ENCODE data around the gene TPCN2.

TPCN2 gene

DNA sequence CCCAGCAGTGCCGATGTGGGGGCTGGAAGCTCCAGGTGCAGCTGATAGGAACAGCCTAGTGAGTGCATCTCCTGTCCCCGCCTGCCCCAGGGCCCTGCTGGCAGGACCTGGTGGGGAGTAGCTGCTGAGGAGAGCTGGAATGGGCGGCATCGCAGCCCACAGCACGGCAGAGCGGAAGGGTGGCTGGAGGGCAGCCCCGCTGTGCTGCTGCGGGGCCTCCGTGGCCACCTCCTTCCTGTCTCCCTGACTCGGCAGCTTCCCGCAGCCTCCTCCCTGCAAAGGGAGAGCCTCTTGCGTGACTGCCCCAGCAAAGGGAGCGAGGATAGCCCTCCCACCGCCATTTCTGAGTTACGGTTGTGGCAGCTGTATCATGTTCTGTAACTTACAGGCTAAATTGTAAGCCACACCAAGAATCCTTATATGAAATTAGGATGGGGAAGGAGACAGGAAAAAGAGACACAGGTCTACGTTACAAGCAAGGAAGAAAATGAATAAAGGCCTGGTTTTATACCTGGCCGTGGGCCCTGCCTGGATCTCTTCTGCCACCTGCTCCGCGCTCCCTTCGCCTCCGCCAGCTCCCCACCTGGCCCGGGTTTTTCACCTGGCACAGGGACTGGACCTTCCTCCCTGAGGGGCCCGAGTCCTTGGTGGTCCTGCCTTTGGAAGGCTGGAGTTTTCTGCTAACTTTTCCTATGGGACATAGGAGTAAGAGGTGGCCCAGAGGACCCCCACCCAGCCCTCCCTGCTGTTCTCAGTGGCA lies 10.0 kb downstream of the TPCN2 start:
- no peak for DNase-seq

GRCh38 chr11:69059429-69059828 lies 10.7 kb downstream of the TPCN2 start:
- DNase-seq: no peak

GRCh38 chr11:69059985-69060384 lies 11.3 kb downstream of the TPCN2 start:
- no peak for DNase-seq

DNA sequence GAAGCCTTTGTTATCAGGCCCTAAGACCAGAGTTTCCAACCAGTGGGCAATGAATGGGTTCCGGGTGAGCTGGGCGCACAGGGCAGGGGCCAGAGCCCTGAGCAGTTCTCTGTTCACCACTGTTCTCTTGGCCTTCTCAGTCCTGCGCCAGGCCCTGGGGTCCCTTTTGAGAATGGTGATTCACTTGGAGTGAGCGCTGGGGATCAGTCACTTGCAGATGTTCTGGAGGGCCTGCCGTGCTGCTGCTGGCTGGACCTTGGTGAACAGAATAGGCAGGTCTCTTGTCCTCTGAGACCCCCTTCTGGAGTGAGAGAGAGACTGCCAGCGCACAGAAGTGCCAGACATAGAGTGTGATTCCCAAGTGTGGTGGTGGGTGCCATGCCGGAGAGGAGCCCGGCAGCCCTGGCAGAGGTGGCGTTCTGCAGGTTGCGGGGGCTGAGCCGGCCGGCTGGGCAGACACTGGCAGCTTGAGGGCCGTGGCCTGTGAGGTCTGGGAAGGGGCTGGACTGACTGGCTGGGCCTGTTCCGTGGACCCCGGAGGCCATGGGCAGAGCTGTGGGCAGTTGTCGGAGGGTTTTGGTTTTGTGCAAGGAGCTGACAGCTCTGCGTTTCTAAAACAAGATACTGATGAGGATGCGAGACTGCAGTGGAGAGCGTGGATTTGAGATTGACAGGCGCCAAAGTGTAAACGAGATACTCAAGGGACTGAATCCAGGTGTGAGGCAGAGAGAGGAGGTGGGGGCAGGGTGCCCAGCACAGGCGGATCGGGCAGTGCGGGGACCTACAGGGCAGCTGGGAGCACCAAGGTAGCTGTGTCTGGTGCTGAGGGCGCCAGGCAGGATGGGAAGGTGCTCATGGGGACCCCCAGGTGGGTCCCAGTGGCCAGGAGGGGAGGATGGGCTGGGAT lies 12.3 kb downstream of the TPCN2 start:
- no peak for DNase-seq

DNA sequence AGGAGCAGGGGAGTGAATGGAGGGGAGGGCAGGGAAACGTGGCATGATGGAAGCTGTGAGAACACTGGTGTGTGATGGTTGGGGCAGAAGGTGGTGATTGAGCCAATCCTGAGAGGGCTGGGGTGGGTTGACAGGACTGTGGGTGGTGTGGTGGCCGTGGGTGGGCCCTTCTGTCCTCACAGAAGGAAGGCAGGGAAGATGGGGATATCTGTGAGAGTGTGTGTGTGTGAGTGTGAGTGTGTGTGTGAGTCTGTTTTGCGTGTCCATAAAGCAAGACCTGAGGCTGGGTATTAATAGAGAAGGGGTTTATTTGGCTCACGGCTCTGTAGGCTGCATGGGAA lies 13.0 kb downstream of the TPCN2 start:
- DNase-seq: no peak

GRCh38 chr11:69062169-69062855 lies 13.6 kb downstream of the TPCN2 start:
- DNase-seq: no peak

DNA sequence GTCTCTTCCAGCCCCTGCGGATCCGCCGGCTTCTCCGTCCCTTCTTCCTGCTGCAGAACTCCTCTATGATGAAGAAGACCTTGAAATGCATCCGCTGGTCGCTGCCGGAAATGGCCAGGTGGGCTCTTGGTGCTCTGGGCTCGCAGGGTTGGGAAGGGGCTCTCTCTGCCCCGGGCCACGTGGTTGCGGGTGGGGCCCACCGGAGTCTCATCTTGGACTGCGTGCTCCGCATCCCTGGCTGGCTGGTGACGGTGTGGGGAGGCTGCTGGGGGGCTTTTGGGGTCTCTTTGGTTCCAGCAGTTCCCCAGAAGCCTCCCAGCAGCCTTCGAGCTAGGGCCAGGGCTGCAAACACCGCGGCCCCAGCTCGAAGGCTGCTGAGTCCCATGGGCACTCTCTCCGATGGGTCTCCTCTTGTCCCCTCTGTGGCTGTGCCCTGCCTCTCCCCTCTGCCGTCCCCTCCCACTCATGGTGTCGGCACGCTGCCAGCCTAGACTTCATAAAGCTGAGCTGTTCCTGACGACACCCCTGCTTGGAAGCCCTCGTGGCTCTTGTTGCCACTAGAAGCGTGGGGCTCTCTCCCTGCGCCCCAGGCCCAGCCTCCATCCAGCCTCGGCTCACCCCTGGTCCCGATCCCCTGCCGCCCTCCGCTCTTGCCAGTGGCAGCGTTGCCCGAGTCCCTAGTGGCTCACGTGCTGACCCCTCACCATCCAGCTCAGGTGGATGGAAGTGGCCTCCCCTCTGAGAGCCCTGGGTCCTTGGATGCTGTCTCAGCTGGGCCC lies 14.3 kb downstream of the TPCN2 start:
- DNase-seq: no peak

DNA sequence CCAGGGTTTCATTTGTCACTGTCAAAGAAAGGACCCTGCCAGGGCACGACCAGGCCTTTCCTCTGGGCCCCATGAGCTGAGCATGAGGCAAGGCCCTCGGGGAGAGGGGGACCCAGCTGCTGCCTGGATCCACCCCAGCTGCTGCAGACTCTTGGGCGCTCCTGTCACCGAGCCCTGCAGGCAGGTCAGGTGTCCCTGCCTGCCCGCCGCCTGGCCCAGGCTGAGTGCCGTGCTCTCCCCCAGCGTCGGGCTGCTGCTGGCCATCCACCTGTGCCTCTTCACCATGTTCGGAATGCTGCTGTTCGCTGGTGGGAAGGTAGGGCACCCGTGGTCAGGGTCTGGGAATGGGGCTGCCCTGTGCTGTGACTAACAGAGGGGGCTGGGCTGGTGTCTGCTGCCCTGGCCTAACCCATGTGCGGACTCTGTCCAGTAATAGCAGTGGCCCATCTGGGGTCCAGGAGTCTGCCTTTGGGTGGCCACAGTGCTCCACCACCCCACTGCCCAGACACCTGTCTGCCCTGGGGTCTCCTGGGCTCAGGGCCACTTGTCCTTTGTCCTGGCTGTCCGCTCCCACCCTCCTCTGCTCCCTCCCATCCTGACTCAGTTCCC lies 15.0 kb downstream of the TPCN2 start:
- no peak for DNase-seq

- no peak for DNase-seq
Observed at GRCh38 chr11:69064394-69064957, 15.7 kb downstream of the TPCN2 start.

DNA sequence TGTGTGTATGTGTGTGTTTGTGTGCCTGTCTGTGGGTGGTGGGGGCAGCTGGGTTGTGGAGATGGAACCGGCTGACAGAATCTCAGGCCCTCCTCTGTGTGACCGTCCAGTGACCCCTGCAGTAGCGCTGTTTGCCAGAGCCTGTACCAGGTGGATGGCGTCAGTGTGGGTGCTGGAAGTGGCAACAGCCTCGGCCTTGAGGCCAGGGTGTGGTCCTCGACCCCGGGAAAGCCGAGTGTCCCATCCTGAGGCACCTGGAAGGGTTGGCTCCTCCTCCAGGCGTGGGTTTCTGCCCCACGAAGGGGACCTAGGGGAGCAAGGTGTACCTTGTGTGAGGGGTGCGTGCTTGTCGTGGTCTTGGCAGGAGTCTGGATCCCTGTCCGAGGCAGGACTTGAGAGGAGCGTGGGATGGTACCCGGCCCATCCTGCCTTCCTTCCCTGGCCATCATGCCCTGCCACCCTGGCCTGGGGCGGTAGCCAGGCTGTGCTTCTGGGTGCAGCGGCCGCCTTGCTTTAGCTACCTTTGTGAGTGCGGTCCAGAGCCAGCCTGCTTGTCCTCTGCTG lies 16.5 kb downstream of the TPCN2 start:
- DNase-seq: no peak

GRCh38 chr11:69066122-69067112 lies 17.7 kb downstream of the TPCN2 start:
- DNase-seq: no peak

DNA sequence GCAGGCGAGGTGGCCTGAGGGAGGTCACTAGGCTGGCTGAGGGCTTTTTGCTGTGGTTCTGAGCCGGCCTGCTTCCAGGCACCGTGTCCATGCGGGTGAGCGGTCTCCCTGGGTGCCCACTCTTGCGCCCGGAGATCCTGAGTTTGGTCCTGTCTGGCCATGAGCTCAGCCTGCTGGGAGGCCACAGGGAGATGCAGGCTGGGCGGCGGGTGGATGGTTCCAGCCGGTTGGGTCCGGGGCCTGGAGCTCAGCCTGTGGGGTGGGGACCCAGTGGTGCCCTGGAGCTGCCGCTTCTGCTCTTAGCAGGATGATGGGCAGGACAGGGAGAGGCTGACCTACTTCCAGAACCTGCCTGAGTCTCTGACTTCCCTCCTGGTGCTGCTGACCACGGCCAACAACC lies 18.5 kb downstream of the TPCN2 start:
- no peak for DNase-seq

DNA sequence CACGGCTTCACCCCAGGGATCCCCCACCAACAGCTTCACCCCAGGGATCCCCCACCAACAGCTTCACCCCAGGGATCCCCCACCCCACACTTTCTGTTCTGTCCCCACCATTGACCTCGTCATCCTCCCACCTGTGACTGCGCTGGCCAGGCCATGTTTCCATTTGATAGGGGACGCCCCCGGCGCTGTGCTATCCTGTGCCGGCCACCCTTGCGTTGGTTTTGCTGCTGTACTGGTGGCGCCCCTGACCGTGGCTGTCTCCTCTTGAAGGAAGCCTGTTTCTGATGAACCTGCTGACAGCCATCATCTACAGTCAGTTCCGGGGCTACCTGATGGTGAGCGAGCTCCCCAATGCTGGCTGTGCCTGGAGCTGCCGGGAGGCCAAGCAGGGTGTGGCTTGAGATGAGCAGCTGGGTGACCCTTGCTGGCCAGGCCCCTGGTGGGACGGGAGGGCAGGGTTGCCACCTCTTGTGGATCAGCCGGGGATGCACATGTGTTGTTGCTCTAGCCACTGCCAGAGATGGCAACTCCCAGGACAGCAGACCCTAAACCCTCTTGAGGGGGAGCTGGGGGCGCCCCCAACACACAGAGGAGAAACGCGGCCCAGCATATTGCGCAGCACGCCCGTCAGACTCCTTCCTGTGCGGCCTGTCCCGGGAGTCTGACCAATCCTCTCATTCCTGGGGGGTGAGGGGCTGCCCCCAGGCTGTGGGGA lies 22.5 kb downstream of the TPCN2 start:
- no peak for DNase-seq

DNA sequence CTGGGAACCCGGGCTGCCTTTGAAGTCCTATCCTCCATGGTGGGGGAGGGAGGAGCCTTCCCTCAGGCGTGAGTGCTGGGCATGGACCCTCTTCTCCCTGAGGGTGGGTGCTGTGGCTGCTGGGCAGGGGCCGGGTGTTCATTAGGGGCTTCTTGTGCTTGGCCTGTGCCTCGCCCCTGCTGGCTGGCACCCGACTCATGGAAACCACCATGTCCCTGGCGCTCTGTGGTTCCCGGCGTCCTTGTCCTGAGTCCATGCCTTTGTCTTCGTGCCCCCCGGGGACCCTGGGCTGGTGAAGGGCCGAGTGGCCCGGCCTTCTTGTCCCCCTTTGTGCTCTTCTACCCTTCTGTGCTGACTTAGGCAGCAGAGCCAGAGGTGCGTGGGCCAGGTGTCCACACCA lies 23.2 kb downstream of the TPCN2 start:
- DNase-seq: no peak

DNA sequence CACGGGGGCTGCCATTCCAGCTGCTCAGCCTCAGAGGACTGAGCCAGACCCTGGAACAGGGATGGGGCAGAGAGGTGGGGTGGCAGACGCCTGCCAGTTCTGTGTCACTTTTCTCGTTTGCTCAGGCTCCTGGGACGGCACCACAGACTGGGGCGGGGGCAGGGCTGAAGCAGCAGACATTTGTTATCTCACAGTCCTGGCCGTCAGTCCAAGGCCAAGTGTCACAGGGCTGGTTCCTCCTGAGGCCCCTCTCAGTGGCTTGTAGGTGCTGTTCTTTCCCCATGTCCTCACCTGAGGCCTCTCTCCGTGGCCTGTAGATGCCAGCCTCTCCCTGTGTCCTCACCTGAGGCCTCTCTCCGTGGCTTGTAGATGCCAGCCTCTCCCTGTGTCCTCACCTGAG lies 24.7 kb downstream of the TPCN2 start:
- DNase-seq: no peak

DNA sequence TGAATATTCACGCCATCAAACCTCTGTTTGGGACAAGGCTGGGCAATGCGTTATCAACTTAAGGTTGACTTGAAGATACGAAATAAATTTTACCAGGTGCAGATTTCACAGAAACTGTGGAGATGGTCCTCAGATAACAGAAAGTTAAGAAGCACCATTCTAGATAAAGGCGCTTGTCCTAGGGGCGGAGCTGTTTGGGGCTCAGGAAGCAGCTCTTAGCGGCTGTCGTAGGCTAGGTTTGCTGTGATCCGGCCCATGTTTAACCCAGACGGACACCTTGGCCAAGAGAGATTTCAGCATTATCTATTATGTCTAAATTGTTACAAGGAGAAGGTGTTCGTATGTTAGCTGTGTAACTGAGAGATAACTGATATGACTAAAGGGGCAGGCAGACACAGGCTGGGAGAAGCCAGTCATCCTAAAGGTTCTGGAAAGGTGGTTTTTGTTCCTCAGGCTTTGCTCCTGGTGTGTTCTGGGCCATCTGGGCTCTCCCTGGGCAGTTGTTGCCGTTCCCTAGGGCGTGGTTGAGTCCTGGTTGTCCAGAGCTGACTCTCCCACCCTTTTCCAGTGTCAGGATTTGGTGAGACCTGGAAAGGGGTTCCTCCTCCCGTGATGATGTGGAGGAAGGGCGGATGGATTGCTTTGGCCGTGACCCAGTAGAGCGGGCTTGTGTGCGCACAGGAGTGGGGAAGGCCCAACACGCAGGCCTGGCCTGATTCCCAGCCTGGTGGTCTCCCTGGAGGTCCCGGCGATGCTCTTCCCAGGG lies 25.8 kb downstream of the TPCN2 start:
- DNase-seq: no peak

- no peak for DNase-seq
Observed at GRCh38 chr11:69075421-69076128, 26.8 kb downstream of the TPCN2 start.

- no peak for DNase-seq
Observed at GRCh38 chr11:69076129-69076791, 27.5 kb downstream of the TPCN2 start.

All from activated T-cell treated with anti-CD3 and anti-CD28 coated beads, Interleukin-2, amount 50 U/mL, for 48 hours (primary cell).